HG03442 (cell line): Measurements from ENCODE around the gene TADA3.
"Not testable (repeated sequence)": the region's sequence is repeated elsewhere in the genome, so short reads cannot be mapped to it uniquely, and the experiment has no call there.

Source experiments
- ATAC-seq: cut with Tn5 transposase; IDR thresholded peaks from one replicate; pipeline ENCODE4 v1.9.1; 2021; ENCODE audit warnings: mild to moderate bottlenecking, moderate library complexity; ENCODE audit not compliant: unreplicated experiment

TADA3 gene

GRCh38 chr3:9785602-9786001 is 6.7 kb downstream of the TADA3 start:
- no peak for ATAC-seq

DNA sequence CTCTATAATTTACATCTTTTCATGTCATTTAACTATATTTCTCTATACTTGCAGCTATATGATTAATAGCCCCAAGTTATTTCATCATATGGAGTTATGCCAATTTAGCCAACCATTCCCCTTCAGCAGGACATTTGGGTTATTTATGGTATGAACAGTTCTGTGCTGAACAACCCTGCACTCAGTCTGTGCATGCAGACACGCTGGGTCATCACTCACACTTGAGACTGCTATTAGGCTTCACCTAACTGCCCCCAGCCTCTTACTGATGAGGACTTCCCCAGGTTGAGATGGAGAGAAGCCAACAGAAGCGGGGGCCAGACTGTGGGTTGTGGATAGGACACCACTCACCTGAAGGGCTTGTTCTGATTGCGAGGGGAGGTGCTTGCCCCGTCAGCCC is 7.3 kb downstream of the TADA3 start:
- ATAC-seq = no peak

DNA sequence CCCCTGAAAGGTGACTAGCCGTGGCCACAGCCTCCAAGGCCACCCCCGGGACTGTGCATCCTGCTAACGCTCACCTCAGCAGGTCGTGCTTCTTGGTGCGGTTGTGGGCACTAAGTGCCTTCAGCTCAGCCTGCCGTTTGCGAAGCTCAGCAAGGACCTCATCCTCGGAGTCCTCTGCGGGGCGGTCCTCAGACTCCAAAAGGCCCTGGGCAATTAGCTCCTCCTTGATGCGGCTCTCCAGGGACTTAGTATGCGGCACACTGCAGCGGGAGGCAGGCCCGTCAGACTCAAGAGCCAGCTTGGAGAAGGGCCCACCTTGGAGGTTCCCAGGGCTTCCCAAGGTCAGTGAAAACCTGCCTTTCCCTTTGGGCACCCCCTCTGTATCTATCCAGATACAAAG is 8.3 kb downstream of the TADA3 start:
- no peak for ATAC-seq

- no peak for ATAC-seq
Measured at GRCh38 chr3:9782770-9783169, 9.5 kb downstream of the TADA3 start.

GRCh38 chr3:9781978-9782603 is 10.2 kb downstream of the TADA3 start:
- no peak for ATAC-seq

GRCh38 chr3:9781551-9781950 is 10.7 kb downstream of the TADA3 start:
- ATAC-seq = no peak

DNA sequence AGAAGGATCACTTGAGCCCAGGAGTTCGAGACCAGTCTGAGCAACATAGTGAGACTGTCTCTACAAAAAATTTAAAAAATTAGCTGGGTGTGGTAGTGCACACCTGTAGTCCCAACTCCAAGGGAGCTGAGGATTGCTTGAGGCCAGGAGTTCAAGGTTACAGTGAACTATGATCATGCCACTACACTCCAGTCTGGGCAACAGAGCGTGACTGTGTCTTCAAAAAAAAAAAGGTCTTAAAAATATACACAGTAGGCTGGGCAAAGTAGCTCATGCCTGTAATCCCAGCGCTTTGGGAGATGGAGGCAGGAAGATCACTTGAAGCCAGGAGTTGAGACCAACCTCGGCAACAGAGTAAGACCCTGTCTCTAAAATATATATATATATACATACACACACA is 11.4 kb downstream of the TADA3 start:
- no peak for ATAC-seq

- ATAC-seq = no peak
Measured at GRCh38 chr3:9780458-9780812, 11.8 kb downstream of the TADA3 start.

DNA sequence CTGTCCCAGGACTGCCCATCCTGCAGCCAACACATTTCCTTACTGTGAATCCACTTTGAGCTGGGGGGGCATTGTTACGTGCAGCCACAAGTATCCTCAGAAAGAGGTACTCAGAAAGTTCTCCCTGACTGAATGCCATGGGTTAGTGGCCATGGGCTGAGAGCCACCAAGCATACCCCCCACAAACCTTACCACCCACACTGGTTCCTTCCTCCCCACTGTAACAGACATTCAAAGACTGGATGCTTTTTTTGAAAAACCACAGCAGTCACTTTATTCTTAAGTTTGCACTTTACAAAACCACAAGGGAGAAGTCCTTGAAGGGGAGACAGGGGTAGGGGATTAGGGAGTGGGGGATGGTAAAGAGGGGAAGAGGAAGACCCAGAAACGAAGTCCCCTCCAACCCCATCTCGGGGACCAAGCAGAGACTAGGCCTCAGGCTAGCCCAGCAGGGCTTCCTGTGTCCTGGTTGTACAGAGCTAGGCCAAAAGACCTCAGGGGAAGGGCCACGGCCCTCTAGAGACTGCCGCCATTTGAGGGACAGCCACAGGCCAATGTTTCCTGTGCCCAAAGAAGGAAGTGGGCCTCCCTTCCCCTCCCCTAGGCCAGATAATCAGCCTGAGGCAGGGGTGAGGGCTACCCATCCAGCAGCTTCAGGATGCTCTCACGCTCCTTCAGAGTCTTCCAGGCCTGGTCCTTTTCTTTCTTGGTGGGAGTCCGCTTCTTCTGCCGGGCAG is 12.4 kb downstream of the TADA3 start:
- ATAC-seq = peak; percentile 61

DNA sequence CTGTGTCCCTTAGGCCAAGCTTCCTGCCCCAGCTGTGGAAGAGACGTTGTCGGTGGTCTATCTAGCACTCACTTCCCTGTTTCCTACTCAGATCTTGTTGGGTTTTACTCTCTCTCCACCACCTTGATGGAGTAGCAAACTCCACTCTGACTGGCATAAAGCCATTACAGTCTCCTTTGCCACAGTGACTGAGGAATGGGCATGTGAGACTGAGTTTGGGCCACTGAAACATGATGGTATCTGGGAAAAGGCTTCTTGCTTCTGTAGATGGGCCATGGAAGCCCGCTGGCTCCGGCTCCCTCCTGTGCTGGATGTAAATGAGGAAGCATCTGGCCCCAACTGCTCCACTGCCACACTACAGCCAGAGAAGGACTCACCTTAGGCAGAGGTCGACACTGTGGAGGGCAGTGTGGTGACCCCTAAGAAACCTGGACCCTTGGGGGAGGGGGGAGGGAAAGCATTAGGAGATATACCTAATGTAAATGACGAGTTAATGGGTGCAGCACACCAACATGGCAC is 13.1 kb downstream of the TADA3 start:
- ATAC-seq = no peak

DNA sequence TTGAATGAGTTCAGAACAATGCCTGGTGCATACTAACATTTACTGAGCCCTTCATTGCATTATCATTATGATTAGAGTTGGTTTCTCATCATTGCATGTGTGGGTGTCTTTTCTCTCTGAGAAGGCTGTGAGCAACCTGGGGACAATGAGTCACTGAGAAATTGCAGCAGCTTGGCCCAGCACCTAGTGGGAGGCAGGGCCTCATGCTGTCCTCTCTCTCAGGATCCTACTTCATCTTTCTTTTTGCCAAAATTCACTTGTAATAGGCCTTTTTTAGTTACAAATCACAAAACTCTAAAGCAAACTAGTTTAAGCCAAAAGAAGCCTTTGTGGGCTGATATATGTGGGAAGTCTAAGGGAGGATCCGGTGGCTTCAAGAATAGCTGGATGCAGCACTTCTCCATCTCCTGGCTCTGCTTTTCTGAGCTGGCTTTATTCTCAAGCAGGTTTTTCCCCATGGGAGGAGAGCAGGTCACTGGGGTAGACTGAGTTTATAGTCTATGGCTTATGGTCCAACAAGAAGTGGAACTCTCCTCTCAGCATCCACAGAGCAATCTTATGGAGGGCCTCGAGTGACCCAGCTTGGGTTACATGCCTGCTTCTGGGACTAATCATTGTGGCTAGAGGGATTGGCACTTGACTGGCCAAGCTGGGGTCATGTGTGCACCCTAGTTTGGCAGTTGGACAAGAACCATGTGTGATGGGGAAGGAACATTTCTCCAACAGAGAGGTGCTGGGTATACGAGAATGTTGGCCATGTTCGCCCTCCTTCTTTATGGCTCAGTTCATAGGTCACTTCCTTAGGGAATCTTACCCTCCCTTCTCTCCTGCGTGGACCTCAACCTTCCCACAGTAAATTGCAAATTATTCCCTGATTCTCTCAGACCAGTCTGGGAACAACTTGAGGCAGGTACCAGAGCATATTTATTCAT is 13.9 kb downstream of the TADA3 start:
- ATAC-seq = no peak

- no peak for ATAC-seq
Measured at GRCh38 chr3:9777694-9778021, 14.6 kb downstream of the TADA3 start.

DNA sequence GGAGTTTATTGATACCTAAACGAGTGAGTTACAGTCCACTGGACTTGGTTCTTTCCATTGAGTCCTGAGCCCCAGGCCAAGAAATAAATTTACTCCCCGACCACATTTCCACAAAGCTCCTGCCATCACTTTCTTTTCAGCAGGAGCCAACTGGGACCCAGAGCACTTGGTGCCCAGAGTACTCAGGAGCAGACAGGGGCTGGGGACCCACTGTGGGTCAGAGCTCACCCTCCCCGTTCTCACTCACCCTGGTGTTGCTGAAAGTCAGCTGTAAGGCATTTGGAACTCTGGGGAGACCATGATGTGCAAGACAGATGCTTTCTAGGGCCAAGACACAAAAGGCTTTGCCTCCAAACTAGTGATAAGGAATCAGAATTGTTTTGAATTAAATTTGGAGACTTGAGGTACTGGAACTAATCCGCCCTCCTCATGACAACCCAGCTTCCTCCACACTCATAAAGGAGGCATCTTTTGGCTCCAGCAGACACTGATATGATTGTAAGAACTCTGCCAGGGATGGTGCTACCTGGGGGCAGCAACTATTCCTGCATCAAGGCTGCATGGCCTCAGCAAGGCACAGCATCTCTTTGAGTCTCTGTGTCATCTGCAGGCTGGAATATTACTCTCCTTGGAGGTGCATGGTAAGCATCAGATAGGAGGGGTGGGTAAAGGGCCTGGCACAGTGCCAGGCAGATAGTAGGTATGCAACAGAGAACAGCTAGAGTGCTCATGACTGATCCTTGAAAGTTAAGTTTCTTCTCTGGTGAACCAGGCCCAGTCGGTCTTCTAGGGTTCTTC is 15.2 kb downstream of the TADA3 start:
- no peak for ATAC-seq

DNA sequence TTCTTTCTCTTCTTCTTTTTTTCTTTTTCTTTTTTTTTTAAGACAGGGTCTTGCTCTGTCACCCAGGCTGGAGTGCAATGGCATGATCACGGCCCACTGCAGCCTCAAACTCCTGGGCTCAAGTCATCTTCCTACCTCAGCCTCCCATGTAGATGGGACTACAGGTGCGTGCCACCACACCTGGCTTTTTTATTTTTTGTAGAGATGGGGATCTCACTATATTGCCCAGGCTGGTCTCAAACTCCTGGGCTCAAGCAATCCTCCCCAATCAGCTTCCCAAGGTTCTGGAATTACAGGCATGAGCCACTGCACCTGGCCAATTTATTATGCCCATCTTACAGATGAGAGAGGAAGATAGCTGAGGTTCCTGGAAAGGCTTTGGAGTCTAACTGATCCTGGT is 21.3 kb downstream of the TADA3 start:
- not testable (repeated sequence) for ATAC-seq

GRCh38 chr3:9770276-9770812 is 21.9 kb downstream of the TADA3 start:
- ATAC-seq = no peak

DNA sequence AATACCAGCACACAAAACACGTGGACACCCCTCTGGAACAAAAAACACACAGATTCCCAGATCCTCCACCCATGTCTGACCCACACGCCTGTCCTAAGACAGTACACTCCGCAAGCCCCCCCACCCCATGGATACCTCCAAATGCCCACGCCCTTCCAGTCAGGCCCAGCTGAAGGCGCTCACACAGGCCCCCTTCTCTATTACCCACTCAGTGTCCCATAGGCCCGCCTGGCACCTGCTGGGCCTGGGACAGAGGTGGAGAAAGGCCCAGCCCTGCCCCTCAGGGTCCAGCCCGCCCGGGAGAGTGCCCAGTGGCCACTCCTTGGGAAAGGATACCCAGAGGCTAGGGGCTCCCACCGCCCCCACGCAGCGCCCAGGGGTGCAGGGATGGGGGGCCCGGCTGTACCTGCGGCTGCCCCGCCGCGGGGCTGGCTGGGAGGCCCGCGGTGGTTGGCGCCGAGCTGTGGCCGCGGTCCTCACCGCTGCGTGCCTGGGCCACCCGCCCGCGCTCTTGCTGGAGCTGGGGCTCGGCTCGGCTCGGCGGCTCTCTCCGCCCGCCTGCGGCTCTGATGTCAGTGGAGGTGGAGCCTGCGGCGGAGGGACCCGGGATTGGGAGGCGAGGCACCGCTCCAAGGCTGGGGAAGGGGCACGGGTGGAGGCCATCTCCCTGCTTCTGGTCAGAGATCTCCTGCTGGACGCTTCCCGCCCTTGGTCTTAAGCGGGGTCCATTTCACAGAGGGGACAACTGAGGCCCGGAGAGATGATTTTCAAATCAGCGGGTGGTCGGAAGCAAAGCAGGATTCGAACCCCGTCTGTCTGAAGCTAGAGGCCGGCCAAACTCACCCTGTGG is 22.6 kb downstream of the TADA3 start, which contains the start of gene CAMK1:
Gene CAMK1 (minus strand): TSS at position 522 of the 850 bp plus-strand sequence. CDS start 2,198 bp downstream, outside the sequence.
- ATAC-seq = peak; percentile 74

DNA sequence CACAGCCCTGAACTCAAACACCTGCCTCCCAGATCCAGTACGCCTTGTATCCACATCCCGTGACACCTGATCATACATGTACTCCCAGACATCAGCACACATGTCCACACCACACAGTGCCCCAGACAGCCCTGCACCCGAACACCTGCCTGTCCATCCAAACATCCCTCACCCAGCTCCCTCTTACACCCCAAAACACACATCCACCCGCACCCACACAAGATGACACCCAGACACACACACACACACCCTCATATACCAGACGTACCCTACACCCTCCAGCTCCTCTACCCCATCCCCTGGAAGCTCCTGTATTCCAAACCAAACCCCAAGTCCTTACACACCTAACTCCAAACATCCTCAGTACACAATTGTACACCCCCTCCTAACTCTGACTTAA is 23.3 kb downstream of the TADA3 start:
- ATAC-seq = no peak

GRCh38 chr3:9768141-9768775 is 24.0 kb downstream of the TADA3 start:
- ATAC-seq = no peak

GRCh38 chr3:9767418-9767817 is 24.9 kb downstream of the TADA3 start:
- ATAC-seq = no peak
